GM12878 (cell line): ENCODE data around the gene PLEKHF1. TPM values are rescaled to one million over a fixed set of nuclear protein-coding genes. Genes with fewer than 3 reads are reported as not detected.
A peak's percentile ranks its signal among the peaks of the same experiment; 100 is the strongest.

ENCODE experiments used
- ATF7 ChIP-seq: fragments of 450-650 bp; IDR thresholded peaks from 2 replicates; pipeline ENCODE4 v1.6.1; 2016; ENCODE audit warnings: low read depth, mild to moderate bottlenecking
- BCL11A ChIP-seq: IDR thresholded peaks from 2 replicates; pipeline ENCODE4 v1.6.1; 2011; ENCODE audit warnings: low read depth, low read length
- BCLAF1 ChIP-seq: fragments of 450-650 bp; IDR thresholded peaks from 2 replicates; pipeline ENCODE4 v1.6.1; 2017; ENCODE audit warnings: antibody characterized with exemption, mild to moderate bottlenecking, moderate library complexity
- BHLHE40 ChIP-seq, 2 experiments: fragments of 450-650 bp in 1 of 2; IDR thresholded peaks; 2 replicates each; pipeline ENCODE4 v1.6.1; 2011 to 2017; ENCODE audit warnings: low read depth in 2 of 2, borderline replicate concordance in 1 of 2, improper control_type of control experiment in 1 of 2, low read length in 1 of 2, mild to moderate bottlenecking in 1 of 2
- CHD2 ChIP-seq: IDR thresholded peaks from 2 replicates; pipeline ENCODE4 v1.6.1; 2011; ENCODE audit warnings: low read depth, low read length, improper control_type of control experiment, borderline replicate concordance
- CHD4 ChIP-seq: fragments of 200-600 bp; sonication (generic); IDR thresholded peaks from 2 replicates; pipeline ENCODE4 v1.6.1; 2016; ENCODE audit warnings: mild to moderate bottlenecking
- E2F4 ChIP-seq: IDR thresholded peaks from 2 replicates; pipeline ENCODE4 v1.6.1; 2012; ENCODE audit warnings: low read depth, low read length, improper control_type of control experiment
- E4F1 ChIP-seq: fragments of 450-650 bp; IDR thresholded peaks from 2 replicates; pipeline ENCODE4 v1.6.1; 2018; ENCODE audit warnings: borderline replicate concordance, mild to moderate bottlenecking; ENCODE audit not compliant: partially characterized antibody
- ETV6 ChIP-seq, 2 experiments: fragments of 450-650 bp in 1 of 2; IDR thresholded peaks in 1 of 2; conservative IDR thresholded peaks in 1 of 2; 2 replicates each; pipeline ENCODE4 v1.6.1; 2014; ENCODE audit warnings: antibody characterized with exemption in 1 of 2, borderline replicate concordance in 1 of 2, low read depth in 1 of 2, mild to moderate bottlenecking in 1 of 2, moderate library complexity in 1 of 2
- IKZF2 ChIP-seq, 2 experiments: fragments of 450-650 bp; IDR thresholded peaks; 2 replicates each; pipeline ENCODE4 v1.6.1; 2017; ENCODE audit warnings: mild to moderate bottlenecking in 2 of 2, moderate library complexity in 2 of 2
- JUND ChIP-seq: IDR thresholded peaks from 2 replicates; pipeline ENCODE4 v1.6.1; 2012; ENCODE audit warnings: low read depth, mild to moderate bottlenecking, low read length, improper control_type of control experiment, moderate library complexity
- PAX8 ChIP-seq: fragments of 450-650 bp; IDR thresholded peaks from 2 replicates; pipeline ENCODE4 v1.6.1; 2017; ENCODE audit warnings: mild to moderate bottlenecking, moderate library complexity
- RUNX3 ChIP-seq: IDR thresholded peaks from 2 replicates; pipeline ENCODE4 v1.6.1; 2012; ENCODE audit warnings: low read length, inconsistent platforms
- SKIL ChIP-seq: fragments of 450-650 bp; IDR thresholded peaks from 2 replicates; pipeline ENCODE4 v1.6.1; 2017; ENCODE audit warnings: mild to moderate bottlenecking, low read depth, inconsistent platforms; ENCODE audit not compliant: poor library complexity, severe bottlenecking
- SMAD1 ChIP-seq: fragments of 450-650 bp; IDR thresholded peaks from 2 replicates; pipeline ENCODE4 v1.6.1; 2018; ENCODE audit warnings: mild to moderate bottlenecking, low read depth; ENCODE audit not compliant: partially characterized antibody
- SMAD5 ChIP-seq: IDR thresholded peaks from 2 replicates; pipeline ENCODE4 v1.6.1; 2016; ENCODE audit warnings: antibody characterized with exemption, low read depth
- STAT1 ChIP-seq: fragments of 450-650 bp; conservative IDR thresholded peaks from 2 replicates; pipeline ENCODE4 v1.6.1; 2014; ENCODE audit warnings: antibody characterized with exemption, mild to moderate bottlenecking
- TAF1 ChIP-seq: IDR thresholded peaks from 2 replicates; pipeline ENCODE4 v1.6.1; 2011; ENCODE audit warnings: mild to moderate bottlenecking, low read depth, low read length, borderline replicate concordance
- TCF3 ChIP-seq: IDR thresholded peaks from 2 replicates; pipeline ENCODE4 v1.6.1; 2012; ENCODE audit warnings: low read depth, mild to moderate bottlenecking, low read length, borderline replicate concordance; ENCODE audit not compliant: insufficient read depth
- TCF7 ChIP-seq: IDR thresholded peaks from 2 replicates; pipeline ENCODE4 v1.6.1; 2014; ENCODE audit warnings: antibody characterized with exemption, borderline replicate concordance
- YY1 ChIP-seq: IDR thresholded peaks from 2 replicates; pipeline ENCODE4 v1.6.1; 2011; ENCODE audit warnings: low read depth, mild to moderate bottlenecking, low read length
- polyA plus RNA-seq, 11 experiments: library from polyadenylated mRNA; depleted of rRNA in 4 of 11; unstranded in 6 of 11; stranded (reverse) in 5 of 11; fragments of >200 nt; fragmentation: Nextera tagmentation in 4 of 11; fragmentation: Illumina TruSeq in 1 of 11; extraction: Ambion mirVana in 4 of 11; extraction: Trizol in 1 of 11; gene quantifications; 1 replicate in 1 of 11; 2 replicates in 10 of 11; pipeline versions ENCODE4 v1.2.1 to v1.2.3, GENCODE V29; 2011 to 2016; ENCODE audit warnings: inconsistent platforms in 2 of 11, missing spikeins in 2 of 11, low read depth in 1 of 11
- total RNA-seq, 4 experiments: library from RNA; depleted of rRNA in 3 of 4; stranded (reverse); fragments of >200 nt in 3 of 4; fragmentation: Illumina TruSeq in 1 of 4; extraction: Trizol in 1 of 4; gene quantifications; 2 replicates each; pipeline versions ENCODE4 v1.2.1 to v1.2.3, GENCODE V29; 2013 to 2021

PLEKHF1 gene
- total and polyA plus RNA-seq, 10 of the 15 experiments (the other 5 are each of a cell fraction or from before 2014, with no cell fraction given) = 0.10 to 20.3 (median 15.3) TPM

- TF ChIP-seq SKIL (no peak), STAT1 (no peak), TAF1 (0 out of 2 replicates have a peak, but pooled peaks have one; percentile 29), PAX8 (no peak), CHD2 (no peak), TCF7 (no peak), JUND (no peak), TCF3 (0 out of 2 replicates have a peak, but pooled peaks have one; percentile 12), E4F1 (no peak), RUNX3 (peak; percentile 73), BCLAF1 (no peak), CHD4 (no peak), IKZF2 (IDR thresholded peaks at IDR 0.05) (peak in 1 of 2 experiments; percentile 74; a peak in 2 of 4 replicates), YY1 (no peak), BCL11A (0 out of 2 replicates have a peak, but pooled peaks have one; percentile 6), E2F4 (no peak), ATF7 (peak; percentile 70), SMAD5 (no peak), ETV6 (conservative IDR thresholded peaks at IDR 0.05 in 1 of 2, IDR thresholded peaks at IDR 0.05 in 1 of 2; ENCODE audit: borderline replicate concordance in 1 of 2, low read depth in 1 of 2) (no peak; a peak in 1 of 4 replicates), SMAD1 (peak; percentile 99), BHLHE40 (IDR thresholded peaks at IDR 0.05; ENCODE audit: borderline replicate concordance in 1 of 2, low read depth in 2 of 2, low read length in 1 of 2) (peak; percentile 99)
Measured at GRCh38 chr19:29671393-29672160, 6.3 kb downstream of the PLEKHF1 start (continued).
